Measurements from ENCODE around the gene PARL.

- no peak for TF ChIP-seq CTCF (IDR thresholded peaks at IDR 0.05 in 8 of 11, conservative IDR thresholded peaks at IDR 0.05 in 3 of 11)
- TF ChIP-seq POLR2A (IDR thresholded peaks at IDR 0.05), result no peak
- no peak for TF ChIP-seq POLR2AphosphoS5 (IDR thresholded peaks at IDR 0.05)
Observed at GRCh38 chr3:183924956-183925355, 40.3 kb upstream of the PARL start.

Measured in spleen (tissue), 7 donors.